ENCODE measurements around the gene TMEM115. TPM values are rescaled to one million over a fixed set of nuclear protein-coding genes. Genes with fewer than 3 reads are reported as not detected.

TMEM115 gene
- total and polyA plus RNA-seq, 4 donors = 29.0 to 44.8 (median 35.9) TPM

DNA sequence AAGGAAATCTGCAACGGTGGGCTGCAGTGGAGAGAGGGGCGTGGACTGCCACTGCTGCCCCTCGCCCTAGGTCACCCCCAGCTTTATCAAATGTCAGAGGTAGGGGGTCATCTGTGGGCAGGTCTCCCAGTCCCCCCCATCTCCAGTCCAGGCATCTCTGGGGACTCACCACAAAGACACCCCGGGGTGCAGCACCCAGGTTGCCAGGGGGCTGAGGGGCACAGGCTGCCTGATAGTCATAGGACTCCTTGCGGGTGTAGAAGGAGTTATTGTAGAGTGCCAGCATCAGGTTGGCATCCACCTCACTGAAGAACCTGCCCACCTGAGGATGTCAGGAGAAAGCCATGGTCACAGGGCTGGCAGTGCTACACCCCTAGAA is 6.5 kb upstream of the TMEM115 start:
- Histone ChIP-seq H3K36me3 (ENCODE audit: control insufficient read depth in 4 of 4, insufficient read depth in 4 of 4, low read length in 4 of 4) (peaks cover 0 to 6% (median 0%) of the 10 kb centered on the region in 4 donors), H3K27me3 (ENCODE audit: control insufficient read depth in 3 of 3, insufficient read depth in 3 of 3, low read length in 2 of 3) (no peaks in the 10 kb centered on the region), H3K27ac (ENCODE audit: low read depth in 1 of 2, low read length in 1 of 2) (no peak overlapping the region), H3K9me3 (ENCODE audit: control insufficient read depth in 4 of 4, insufficient read depth in 3 of 4, low read length in 3 of 4) (no peaks in the 10 kb centered on the region), H3K4me3 (no peak overlapping the region), H3K9ac (ENCODE audit: insufficient read depth in 1 of 2, low read length in 2 of 2) (no peak overlapping the region), H3K4me1 (ENCODE audit: control insufficient read depth in 5 of 5, insufficient read depth in 5 of 5, low read length in 5 of 5) (peaks cover 0 to 9% (median 0%) of the 10 kb centered on the region in 5 donors)
- ATAC-seq (ENCODE audit: insufficient read depth, low FRiP score) = no peak
- no peak for DNase-seq
- TF ChIP-seq, protein P1, sequence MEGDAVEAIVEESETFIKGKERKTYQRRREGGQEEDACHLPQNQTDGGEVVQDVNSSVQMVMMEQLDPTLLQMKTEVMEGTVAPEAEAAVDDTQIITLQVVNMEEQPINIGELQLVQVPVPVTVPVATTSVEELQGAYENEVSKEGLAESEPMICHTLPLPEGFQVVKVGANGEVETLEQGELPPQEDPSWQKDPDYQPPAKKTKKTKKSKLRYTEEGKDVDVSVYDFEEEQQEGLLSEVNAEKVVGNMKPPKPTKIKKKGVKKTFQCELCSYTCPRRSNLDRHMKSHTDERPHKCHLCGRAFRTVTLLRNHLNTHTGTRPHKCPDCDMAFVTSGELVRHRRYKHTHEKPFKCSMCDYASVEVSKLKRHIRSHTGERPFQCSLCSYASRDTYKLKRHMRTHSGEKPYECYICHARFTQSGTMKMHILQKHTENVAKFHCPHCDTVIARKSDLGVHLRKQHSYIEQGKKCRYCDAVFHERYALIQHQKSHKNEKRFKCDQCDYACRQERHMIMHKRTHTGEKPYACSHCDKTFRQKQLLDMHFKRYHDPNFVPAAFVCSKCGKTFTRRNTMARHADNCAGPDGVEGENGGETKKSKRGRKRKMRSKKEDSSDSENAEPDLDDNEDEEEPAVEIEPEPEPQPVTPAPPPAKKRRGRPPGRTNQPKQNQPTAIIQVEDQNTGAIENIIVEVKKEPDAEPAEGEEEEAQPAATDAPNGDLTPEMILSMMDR (IDR thresholded peaks at IDR 0.05; ENCODE audit: control extremely low read depth, extremely low read depth) = no peak
- 78 to 80% methylated on average over 5 of the region's 5 CpGs for WGBS, 2 donors

DNA sequence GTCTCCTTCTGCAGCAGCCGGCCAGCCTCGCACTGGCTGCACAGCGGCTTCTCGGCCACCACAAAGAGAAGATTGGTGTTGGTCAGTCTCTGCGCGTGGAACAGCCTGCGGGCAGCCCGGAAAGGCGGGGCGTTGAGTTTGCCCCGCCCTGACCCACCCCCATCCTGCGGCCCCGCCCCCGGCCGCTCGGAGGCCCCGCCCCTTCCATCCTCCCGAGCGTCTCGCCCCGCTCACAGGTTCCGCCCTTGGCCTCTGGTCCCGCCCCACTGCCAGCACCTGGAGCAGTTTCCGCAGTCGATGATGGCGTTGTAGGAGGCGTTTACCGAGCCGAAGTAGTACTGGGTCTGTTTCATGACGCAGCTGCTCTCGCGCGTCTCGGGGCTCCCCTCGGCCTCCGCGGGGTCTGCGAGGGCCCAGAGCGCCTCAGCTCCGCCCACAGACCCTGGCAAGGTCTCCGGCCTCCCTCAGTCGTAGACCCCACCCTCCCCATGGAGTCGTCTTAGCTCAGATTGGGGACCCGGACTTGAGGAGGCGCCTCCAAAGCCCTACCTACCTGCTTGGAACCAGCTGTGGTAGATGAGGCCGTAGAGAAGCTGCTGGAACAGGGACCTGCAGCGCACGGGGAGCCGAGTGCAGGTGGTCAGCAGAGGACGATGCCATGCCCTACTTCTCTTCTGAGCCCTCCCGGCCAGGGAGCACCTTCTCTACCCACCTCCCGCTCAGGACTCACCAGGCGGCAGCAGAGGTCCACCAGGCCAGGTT is 5.9 kb upstream of the TMEM115 start:
- Histone ChIP-seq H3K9me3 (ENCODE audit: control insufficient read depth in 4 of 4, insufficient read depth in 3 of 4, low read length in 3 of 4) (no peaks in the 10 kb centered on the region), H3K36me3 (ENCODE audit: control insufficient read depth in 4 of 4, insufficient read depth in 4 of 4, low read length in 4 of 4) (peaks cover 0 to 6% (median 0%) of the 10 kb centered on the region in 4 donors), H3K4me3 (no peak overlapping the region), H3K9ac (ENCODE audit: insufficient read depth in 1 of 2, low read length in 2 of 2) (peak overlapping the region in 1 of 2 donors; percentile 63), H3K4me1 (ENCODE audit: control insufficient read depth in 5 of 5, insufficient read depth in 5 of 5, low read length in 5 of 5) (peaks cover 0 to 9% (median 0%) of the 10 kb centered on the region in 5 donors), H3K27ac (ENCODE audit: low read depth in 1 of 2, low read length in 1 of 2) (no peak overlapping the region), H3K27me3 (ENCODE audit: control insufficient read depth in 3 of 3, insufficient read depth in 3 of 3, low read length in 2 of 3) (no peaks in the 10 kb centered on the region)
- DNase-seq (peak; percentile 72 to 87 (median 83)), ATAC-seq (ENCODE audit: insufficient read depth, low FRiP score) (peak; percentile 82)
- TF ChIP-seq, protein P1 (IDR thresholded peaks at IDR 0.05; ENCODE audit: control extremely low read depth, extremely low read depth) = no peak
- 8 to 24% methylated on average over 41 to 53 of the region's 53 CpGs for WGBS, 2 donors

DNA sequence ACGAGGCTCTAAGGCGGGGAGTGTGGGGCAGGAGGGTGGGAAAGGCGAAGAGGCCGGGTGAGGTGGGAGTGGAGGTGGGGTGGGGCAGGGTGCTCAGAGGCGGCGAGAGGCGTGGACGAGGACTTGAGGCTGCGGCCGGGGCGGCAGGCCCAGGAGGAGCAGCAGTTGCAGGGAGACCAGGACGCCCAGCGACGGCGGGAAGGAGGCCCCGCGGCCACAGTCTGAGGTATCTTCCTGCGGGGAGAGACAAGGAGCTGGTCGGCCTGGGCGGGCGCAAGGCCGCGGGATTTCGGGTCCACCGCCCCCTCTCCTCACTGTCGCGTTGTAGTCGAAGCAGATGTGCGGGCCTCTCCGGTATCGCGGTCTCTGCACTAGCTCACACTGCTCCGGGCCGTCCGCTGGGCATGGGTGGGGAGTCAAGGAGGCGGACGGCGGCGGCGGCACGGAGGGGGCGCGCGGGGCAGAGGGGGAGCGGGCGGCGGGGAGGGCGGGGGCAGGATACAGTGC is 5.3 kb upstream of the TMEM115 start:
- WGBS, 2 donors = 19 to 34% methylated on average over 41 to 48 of the region's 48 CpGs
- ATAC-seq (ENCODE audit: insufficient read depth, low FRiP score) (peak; percentile 6), DNase-seq (no peak)
- Histone ChIP-seq H3K4me1 (ENCODE audit: control insufficient read depth in 5 of 5, insufficient read depth in 5 of 5, low read length in 5 of 5) (peaks cover 0 to 9% (median 0%) of the 10 kb centered on the region in 5 donors), H3K36me3 (ENCODE audit: control insufficient read depth in 4 of 4, insufficient read depth in 4 of 4, low read length in 4 of 4) (peaks cover 0 to 4% (median 0%) of the 10 kb centered on the region in 4 donors), H3K9ac (ENCODE audit: insufficient read depth in 1 of 2, low read length in 2 of 2) (no peak overlapping the region), H3K9me3 (ENCODE audit: control insufficient read depth in 4 of 4, insufficient read depth in 3 of 4, low read length in 3 of 4) (no peaks in the 10 kb centered on the region), H3K27ac (ENCODE audit: low read depth in 1 of 2, low read length in 1 of 2) (peak overlapping the region in 1 of 2 donors; percentile 49), H3K27me3 (ENCODE audit: control insufficient read depth in 3 of 3, insufficient read depth in 3 of 3, low read length in 2 of 3) (no peaks in the 10 kb centered on the region), H3K4me3 (no peak overlapping the region)
- TF ChIP-seq, protein P1 (IDR thresholded peaks at IDR 0.05; ENCODE audit: control extremely low read depth, extremely low read depth) = no peak
